GM12878 (cell line): ENCODE results near the gene SEPHS2. TPM values are rescaled to one million over a fixed set of nuclear protein-coding genes. Genes with fewer than 3 reads are reported as not detected.

ENCODE experiments used
- ATAC-seq: fragments of 200-7000 bp; cut with Tn5 transposase; 3 replicates; pipeline ENCODE4 v1.9.1; 2020; ENCODE audit warnings: mild to moderate bottlenecking, moderate library complexity
- BruUV-seq: library from RNA; stranded (reverse); fragments of 400-500 nt; replicated peaks from 2 replicates; lab custom pipeline; 2021; lab: Mats Ljungman, UMichigan
- CTCF ChIA-PET: fragments of 300-600 bp; sonication (Branson Sonifier 250); formaldehyde crosslinking; extraction: SDS; loops from one replicate; lab custom pipeline; 2021; ENCODE audit warnings: inconsistent platforms; lab: Yijun Ruan, JAX
- POLR2A ChIA-PET: fragments of 350-600 bp; formaldehyde crosslinking; extraction: SDS; loops from one replicate; lab custom pipeline; 2021; ENCODE audit warnings: inconsistent platforms; lab: Charles Lee
- RAD21 ChIA-PET: fragments of 300-600 bp; sonication (Branson Sonifier 250); formaldehyde crosslinking; loops from one replicate; lab custom pipeline; 2023; ENCODE audit warnings: antibody characterized with exemption; ENCODE audit not compliant: unreplicated experiment; lab: Charles Lee
- SMC1A ChIA-PET: fragments of 300-600 bp; sonication (Branson Sonifier 250); formaldehyde crosslinking; loops from one replicate; lab custom pipeline; 2023; ENCODE audit not compliant: unreplicated experiment, uncharacterized antibody; lab: Charles Lee
- DNase-seq: peaks from one replicate; pipeline ENCODE4 v3.0.0-alpha.2; 2011; ENCODE audit warnings: low read depth, low spot score
- FAIRE-seq: peaks from 3 replicates; lab custom pipeline; 2011; peaks lifted over from hg19 to GRCh38; lab: Jason Lieb, UNC
- H2AFZ ChIP-seq: 2 replicates; pipeline ENCODE4 v1.6.0; 2011; ENCODE audit warnings: low read depth, low read length, control low read depth; ENCODE audit not compliant: control insufficient read depth
- H3K27ac ChIP-seq: 2 replicates; pipeline ENCODE4 v1.5.1; 2011; ENCODE audit warnings: control low read depth; ENCODE audit not compliant: control insufficient read depth, insufficient read depth
- H3K27me3 ChIP-seq, 2 experiments: replicated peaks in 1 of 2; 2 replicates each; pipeline versions ENCODE4 v1.6.0 to v1.6.1; 2011; ENCODE audit warnings: low read length in 1 of 2; ENCODE audit not compliant: control insufficient read depth in 2 of 2, insufficient read depth in 2 of 2
- H3K36me3 ChIP-seq, 2 experiments: 2 replicates each; pipeline ENCODE4 v1.5.1; 2011; ENCODE audit warnings: low read length in 1 of 2; ENCODE audit not compliant: control insufficient read depth in 2 of 2, insufficient read depth in 2 of 2
- H3K4me1 ChIP-seq: 2 replicates; pipeline ENCODE4 v1.6.1; 2011; ENCODE audit warnings: mild to moderate bottlenecking, low read length, moderate library complexity, mixed read lengths; ENCODE audit not compliant: control insufficient read depth, insufficient read depth
- H3K4me2 ChIP-seq: 2 replicates; pipeline ENCODE4 v1.6.0; 2011; ENCODE audit warnings: control low read depth; ENCODE audit not compliant: control insufficient read depth, insufficient read depth
- H3K4me3 ChIP-seq: fragments of 200-600 bp; sonication (generic); 2 replicates; pipeline ENCODE4 v1.5.1; 2016
- H3K79me2 ChIP-seq: 2 replicates; pipeline ENCODE4 v1.6.0; 2011; ENCODE audit warnings: low read length; ENCODE audit not compliant: control insufficient read depth, insufficient read depth
- H3K9ac ChIP-seq: 2 replicates; pipeline ENCODE4 v1.8.0; 2011; ENCODE audit warnings: low read length, control low read depth, mixed read lengths; ENCODE audit not compliant: control insufficient read depth, insufficient read depth
- H3K9me3 ChIP-seq: replicated peaks from 3 replicates; pipeline ENCODE4 v1.5.1; 2011; ENCODE audit warnings: mild to moderate bottlenecking, low read length; ENCODE audit not compliant: control insufficient read depth, insufficient read depth
- H4K20me1 ChIP-seq: 2 replicates; pipeline ENCODE4 v1.6.0; 2011; ENCODE audit not compliant: control insufficient read depth, insufficient read depth
- BACH1 ChIP-seq: fragments of 450-650 bp; IDR thresholded peaks from 2 replicates; pipeline ENCODE4 v1.6.1; 2017; ENCODE audit warnings: mild to moderate bottlenecking, borderline replicate concordance
- BCLAF1 ChIP-seq: fragments of 450-650 bp; IDR thresholded peaks from 2 replicates; pipeline ENCODE4 v1.6.1; 2017; ENCODE audit warnings: antibody characterized with exemption, mild to moderate bottlenecking, moderate library complexity
- E2F8 ChIP-seq: fragments of 450-650 bp; IDR thresholded peaks from 2 replicates; pipeline ENCODE4 v1.6.1; 2018; ENCODE audit warnings: mild to moderate bottlenecking, low read depth, moderate library complexity; ENCODE audit not compliant: partially characterized antibody
- EED ChIP-seq: sonication (generic); IDR thresholded peaks from 2 replicates; pipeline ENCODE4 v1.6.1; 2016; ENCODE audit warnings: antibody characterized with exemption, low read depth
- KDM1A ChIP-seq: fragments of 200-600 bp; sonication (generic); IDR thresholded peaks from 2 replicates; pipeline ENCODE4 v1.6.1; 2016; ENCODE audit warnings: borderline replicate concordance
- KLF5 ChIP-seq: fragments of 450-650 bp; IDR thresholded peaks from 2 replicates; pipeline ENCODE4 v1.6.1; 2014; ENCODE audit warnings: mild to moderate bottlenecking; ENCODE audit not compliant: partially characterized antibody
- POLR2A ChIP-seq: IDR thresholded peaks from 2 replicates; pipeline ENCODE4 v1.6.1; 2011; ENCODE audit warnings: low read depth, mild to moderate bottlenecking, low read length
- RCOR1 ChIP-seq: conservative IDR thresholded peaks from 2 replicates; pipeline ENCODE4 v1.6.1; 2012; ENCODE audit warnings: low read depth, low read length, improper control_type of control experiment
- SKIL ChIP-seq: fragments of 450-650 bp; IDR thresholded peaks from 2 replicates; pipeline ENCODE4 v1.6.1; 2017; ENCODE audit warnings: mild to moderate bottlenecking, low read depth, inconsistent platforms; ENCODE audit not compliant: poor library complexity, severe bottlenecking
- SREBF1 ChIP-seq: IDR thresholded peaks from 2 replicates; pipeline ENCODE4 v1.6.1; 2012; ENCODE audit warnings: mild to moderate bottlenecking, low read length
- SUZ12 ChIP-seq: fragments of 200-600 bp; sonication (generic); IDR thresholded peaks from one replicate; pipeline ENCODE4 v1.6.1; 2018; ENCODE audit warnings: antibody characterized with exemption, mild to moderate bottlenecking; ENCODE audit not compliant: unreplicated experiment
- TCF3 ChIP-seq: IDR thresholded peaks from 2 replicates; pipeline ENCODE4 v1.6.1; 2012; ENCODE audit warnings: low read depth, mild to moderate bottlenecking, low read length, borderline replicate concordance; ENCODE audit not compliant: insufficient read depth
- YBX1 ChIP-seq: fragments of 450-650 bp; IDR thresholded peaks from 2 replicates; pipeline ENCODE4 v1.6.1; 2016; ENCODE audit warnings: antibody characterized with exemption
- ZNF24 ChIP-seq: fragments of 450-650 bp; IDR thresholded peaks from 2 replicates; pipeline ENCODE4 v1.6.1; 2017; ENCODE audit warnings: antibody characterized with exemption, mild to moderate bottlenecking
- WGBS: methylation state at CpG from one replicate; pipeline ENCODE4 v1.1.6; 2016; ENCODE audit warnings: low lambda C conversion rate; ENCODE audit not compliant: insufficient replicate concordance, insufficient coverage; ENCODE audit errors: missing lambda C conversion rate; 5-methylcytosine and 5-hydroxymethylcytosine counted together
- in situ Hi-C: fragments of 300-500 bp; cut with MboI; formaldehyde crosslinking; loops from 9 replicates; pipeline ENCODE4 v1.14.3; 2018; ENCODE audit warnings: mixed read lengths
- intact Hi-C: fragments of 100-400 bp; cut with micrococcal nuclease; formaldehyde crosslinking; loops from one replicate; pipeline ENCODE4 v1.14.2; 2022; ENCODE audit not compliant: unreplicated experiment
- polyA plus RNA-seq, 11 experiments: library from polyadenylated mRNA; depleted of rRNA in 4 of 11; unstranded in 6 of 11; stranded (reverse) in 5 of 11; fragments of >200 nt; fragmentation: Nextera tagmentation in 4 of 11; fragmentation: Illumina TruSeq in 1 of 11; extraction: Ambion mirVana in 4 of 11; extraction: Trizol in 1 of 11; gene quantifications; 1 replicate in 1 of 11; 2 replicates in 10 of 11; pipeline versions ENCODE4 v1.2.1 to v1.2.3, GENCODE V29; 2011 to 2016; ENCODE audit warnings: inconsistent platforms in 2 of 11, missing spikeins in 2 of 11, low read depth in 1 of 11
- total RNA-seq, 4 experiments: library from RNA; depleted of rRNA in 3 of 4; stranded (reverse); fragments of >200 nt in 3 of 4; fragmentation: Illumina TruSeq in 1 of 4; extraction: Trizol in 1 of 4; gene quantifications; 2 replicates each; pipeline versions ENCODE4 v1.2.1 to v1.2.3, GENCODE V29; 2013 to 2021

SEPHS2 gene
- total and polyA plus RNA-seq, 10 of the 15 experiments (the other 5 are each of a cell fraction or from before 2014, with no cell fraction given): 21.6 to 99.8 (median 72.9) TPM

- no peak overlapping the region for H3K9ac ChIP-seq
- no peak for TF ChIP-seq YBX1
- no peak for TF ChIP-seq ZNF24
- no peak for TF ChIP-seq SKIL
- TF ChIP-seq E2F8: no peak
- TF ChIP-seq KDM1A: no peak
- TF ChIP-seq KLF5: no peak
- no peak for TF ChIP-seq POLR2A
- no peak for TF ChIP-seq SREBF1
- no peak for TF ChIP-seq BACH1
- no peak for TF ChIP-seq TCF3
- TF ChIP-seq EED: no peak
- no peak for TF ChIP-seq SUZ12
- no peak for TF ChIP-seq RCOR1
- TF ChIP-seq BCLAF1: no peak
- TF ChIP-seq, all 136 proteins: peak for 0
- Histone ChIP-seq H2AFZ (no peak overlapping the region), H3K79me2 (no peaks in the 10 kb centered on the region), H3K27me3 (no peaks in the 10 kb centered on the region), H3K36me3 (peaks cover 0 to 2% of the 10 kb centered on the region in 2 experiments; a peak in 1 of 4 replicates), H3K27ac (no peak overlapping the region), H3K4me3 (no peak overlapping the region), H3K4me1 (peaks cover 10% of the 10 kb centered on the region), H4K20me1 (no peaks in the 10 kb centered on the region), H3K9me3 (no peaks in the 10 kb centered on the region), H3K4me2 (no peak overlapping the region)
- no TSS peak for BruUV-seq
- no peak for DNase-seq
- ChIA-PET POLR2A (no interaction called here), RAD21 (interaction anchor here (1.6 kb wide), 1 partner anchor 184 kb away, joined by 3 read pairs; no protein-coding TSS in a partner anchor), CTCF (interaction anchor here (0.7 to 1.6 kb wide), 4 partner anchors 43 to 346 kb away, joined by 4 to 8 read pairs (median 6); no protein-coding TSS in a partner anchor), SMC1A (interaction anchor here (1.0 kb wide), 1 partner anchor 228 kb away, joined by 3 read pairs; no protein-coding TSS in a partner anchor)
- no peak for FAIRE-seq
- intact Hi-C loops: no loop called here
- 97% methylated on average over 5 of the region's 5 CpGs for WGBS
- ATAC-seq: no peak
- in situ Hi-C loops: no loop called here
These were observed 31.5 kb downstream of the SEPHS2 start for GRCh38 chr16:30414159-30414558.
